ENCODE measurements around the gene TOX3.

The TOX3 gene

DNA sequence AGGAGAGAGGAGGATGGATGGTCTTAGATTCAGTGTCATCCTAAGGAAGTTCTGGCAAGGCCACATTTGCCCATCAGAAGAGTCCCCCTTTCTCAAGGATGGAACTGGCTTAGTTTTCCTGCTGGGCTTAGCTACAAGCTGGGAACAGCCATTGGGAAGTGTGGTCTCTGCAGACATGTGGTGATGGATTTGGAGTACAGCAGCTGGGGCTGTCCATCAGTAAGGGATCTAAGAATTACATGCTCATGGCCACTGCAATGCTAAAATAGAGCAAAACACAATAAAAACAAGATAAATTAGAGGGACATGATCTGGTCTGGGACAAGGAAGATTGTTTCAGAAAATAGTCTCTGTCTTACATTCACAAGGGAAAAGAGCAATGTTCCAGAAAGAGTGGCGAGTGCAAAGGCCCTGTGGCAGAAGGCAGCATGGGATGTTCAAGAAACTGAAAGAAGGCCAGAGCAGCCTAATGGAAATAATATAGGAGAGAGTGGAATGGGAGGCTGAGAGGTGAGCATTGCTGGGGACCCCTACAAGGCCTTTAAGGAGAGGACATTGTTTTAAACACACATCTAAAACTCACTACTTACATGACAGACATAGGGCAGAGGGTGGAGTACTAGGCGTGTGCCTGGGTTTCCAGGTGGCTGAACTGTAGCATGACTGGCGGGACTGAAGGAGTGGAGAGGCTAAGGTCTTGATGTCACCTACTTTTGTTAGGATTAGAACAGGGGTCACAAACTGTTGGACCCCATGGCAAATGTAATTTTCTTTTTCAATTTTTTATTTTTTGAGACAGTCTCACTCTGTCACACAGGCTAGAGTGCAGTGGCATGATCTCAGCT is 17.0 kb upstream of the TOX3 start:
- in situ Hi-C loops (cut with MboI; ENCODE audit: low sequenced_read_pairs, unreplicated experiment) = no loop called here
- TF ChIP-seq, protein P1, sequence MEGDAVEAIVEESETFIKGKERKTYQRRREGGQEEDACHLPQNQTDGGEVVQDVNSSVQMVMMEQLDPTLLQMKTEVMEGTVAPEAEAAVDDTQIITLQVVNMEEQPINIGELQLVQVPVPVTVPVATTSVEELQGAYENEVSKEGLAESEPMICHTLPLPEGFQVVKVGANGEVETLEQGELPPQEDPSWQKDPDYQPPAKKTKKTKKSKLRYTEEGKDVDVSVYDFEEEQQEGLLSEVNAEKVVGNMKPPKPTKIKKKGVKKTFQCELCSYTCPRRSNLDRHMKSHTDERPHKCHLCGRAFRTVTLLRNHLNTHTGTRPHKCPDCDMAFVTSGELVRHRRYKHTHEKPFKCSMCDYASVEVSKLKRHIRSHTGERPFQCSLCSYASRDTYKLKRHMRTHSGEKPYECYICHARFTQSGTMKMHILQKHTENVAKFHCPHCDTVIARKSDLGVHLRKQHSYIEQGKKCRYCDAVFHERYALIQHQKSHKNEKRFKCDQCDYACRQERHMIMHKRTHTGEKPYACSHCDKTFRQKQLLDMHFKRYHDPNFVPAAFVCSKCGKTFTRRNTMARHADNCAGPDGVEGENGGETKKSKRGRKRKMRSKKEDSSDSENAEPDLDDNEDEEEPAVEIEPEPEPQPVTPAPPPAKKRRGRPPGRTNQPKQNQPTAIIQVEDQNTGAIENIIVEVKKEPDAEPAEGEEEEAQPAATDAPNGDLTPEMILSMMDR (IDR thresholded peaks at IDR 0.05; ENCODE audit: borderline replicate concordance, control extremely low read depth, extremely low read depth, insufficient read depth, missing control alignments) = no peak
- DNase-seq (ENCODE audit: low spot score) = no peak

DNA sequence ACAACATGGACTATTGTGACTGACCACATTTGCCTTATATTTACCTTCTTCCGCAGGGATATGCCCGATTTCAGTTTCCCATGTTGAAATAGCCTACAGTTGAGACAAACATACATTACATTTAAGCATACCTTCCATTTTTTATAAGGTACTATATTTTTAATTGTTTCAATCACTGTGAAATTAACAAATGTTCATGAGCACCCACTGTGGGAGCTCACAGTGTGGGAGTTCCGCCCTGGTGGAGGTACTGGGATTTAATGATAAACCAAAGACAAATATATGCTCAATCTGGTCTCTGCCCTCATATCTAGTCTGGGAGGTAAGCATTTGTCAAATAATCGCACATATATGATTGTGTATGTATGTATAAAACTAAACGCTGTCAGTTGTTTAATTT is 15.8 kb upstream of the TOX3 start:
- in situ Hi-C loops (cut with MboI; ENCODE audit: low sequenced_read_pairs, unreplicated experiment) = no loop called here
- TF ChIP-seq, protein P1 (IDR thresholded peaks at IDR 0.05; ENCODE audit: borderline replicate concordance, control extremely low read depth, extremely low read depth, insufficient read depth, missing control alignments) = no peak
- no peak for DNase-seq (ENCODE audit: low spot score)

DNA sequence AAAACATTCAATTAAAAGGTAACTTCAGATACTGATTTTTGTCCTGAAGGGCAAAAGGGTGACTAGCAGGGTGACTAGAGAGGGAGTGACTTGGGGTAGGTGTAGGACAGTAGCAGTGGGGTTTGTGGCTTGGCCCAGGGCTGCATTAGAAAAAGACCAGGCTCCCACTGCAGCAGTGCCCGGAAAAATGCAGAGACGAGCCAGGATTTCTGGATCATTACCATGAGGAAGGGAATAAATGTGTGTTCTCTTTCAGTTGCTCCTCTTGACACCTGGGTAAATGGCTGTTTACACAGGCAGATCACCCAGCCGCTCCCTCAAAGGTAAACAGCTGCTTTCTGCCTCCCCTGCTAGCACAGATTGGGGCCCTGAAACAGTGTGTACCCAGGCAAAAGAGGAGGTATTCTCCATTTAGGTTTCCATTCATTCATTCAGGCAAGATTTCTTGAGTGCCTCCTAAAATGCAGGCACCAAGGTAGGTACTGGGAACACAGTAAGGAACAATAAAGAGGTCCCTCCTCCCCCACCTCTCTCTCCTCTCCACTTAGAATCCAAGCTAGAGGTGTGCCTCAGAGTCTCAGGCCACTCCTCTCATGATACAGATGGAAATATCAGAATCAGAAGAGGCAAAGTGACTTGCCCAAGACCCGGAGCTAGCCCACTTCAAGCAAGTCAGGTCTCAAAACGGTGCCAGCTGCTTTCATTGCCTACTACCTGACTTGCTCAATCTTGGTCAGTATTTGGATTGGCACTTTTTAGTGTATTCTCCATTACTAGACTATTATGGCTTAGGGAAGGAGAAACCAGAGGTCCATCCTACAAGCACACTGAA is 15.2 kb upstream of the TOX3 start:
- DNase-seq (ENCODE audit: low spot score) = no peak
- TF ChIP-seq, protein P1 (IDR thresholded peaks at IDR 0.05; ENCODE audit: borderline replicate concordance, control extremely low read depth, extremely low read depth, insufficient read depth, missing control alignments) = no peak
- in situ Hi-C loops (cut with MboI; ENCODE audit: low sequenced_read_pairs, unreplicated experiment) = no loop called here

DNA sequence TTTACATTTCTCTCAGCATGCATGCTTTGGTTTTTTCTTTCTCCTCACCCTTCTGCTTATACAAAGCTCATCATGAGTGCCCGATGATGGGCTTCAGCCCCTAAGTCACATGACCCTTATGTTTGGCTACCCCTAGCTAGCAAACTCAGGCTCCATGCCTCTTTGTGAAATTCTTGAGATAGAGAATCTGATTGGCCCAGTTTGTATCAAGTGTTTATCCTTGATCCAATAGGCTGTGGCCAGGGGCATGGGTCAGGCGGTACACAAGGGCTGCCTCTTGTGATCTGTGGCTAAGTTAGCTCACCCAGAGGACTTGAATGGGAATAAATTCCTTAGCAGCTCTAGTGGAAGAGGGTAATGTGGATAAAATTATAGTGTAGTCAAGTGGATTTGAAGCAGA is 11.5 kb upstream of the TOX3 start:
- TF ChIP-seq, protein P1 (IDR thresholded peaks at IDR 0.05; ENCODE audit: borderline replicate concordance, control extremely low read depth, extremely low read depth, insufficient read depth, missing control alignments) = no peak
- DNase-seq (ENCODE audit: low spot score) = no peak
- in situ Hi-C loops (cut with MboI; ENCODE audit: low sequenced_read_pairs, unreplicated experiment) = no loop called here

DNA sequence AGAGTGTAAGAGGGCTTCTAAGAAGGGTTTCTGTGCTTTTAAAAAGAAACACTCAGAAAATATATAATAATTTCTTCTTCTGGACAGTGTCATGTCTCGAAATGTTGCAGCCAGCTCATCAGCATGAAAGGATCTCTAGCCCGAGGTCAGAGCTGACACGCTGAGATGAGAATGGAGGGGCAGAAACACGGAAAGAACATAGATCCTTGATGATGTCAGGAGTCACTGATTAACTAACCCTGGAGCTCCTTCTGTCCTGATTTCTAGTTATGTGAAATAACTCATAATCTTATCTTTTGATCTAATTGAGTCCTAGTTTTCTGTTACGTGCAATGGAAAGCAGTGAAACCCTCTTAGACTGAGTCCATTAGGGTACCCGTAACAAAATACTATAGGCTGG is 10.3 kb upstream of the TOX3 start:
- DNase-seq (ENCODE audit: low spot score) = no peak
- TF ChIP-seq, protein P1 (IDR thresholded peaks at IDR 0.05; ENCODE audit: borderline replicate concordance, control extremely low read depth, extremely low read depth, insufficient read depth, missing control alignments) = no peak
- in situ Hi-C loops (cut with MboI; ENCODE audit: low sequenced_read_pairs, unreplicated experiment) = no loop called here

DNA sequence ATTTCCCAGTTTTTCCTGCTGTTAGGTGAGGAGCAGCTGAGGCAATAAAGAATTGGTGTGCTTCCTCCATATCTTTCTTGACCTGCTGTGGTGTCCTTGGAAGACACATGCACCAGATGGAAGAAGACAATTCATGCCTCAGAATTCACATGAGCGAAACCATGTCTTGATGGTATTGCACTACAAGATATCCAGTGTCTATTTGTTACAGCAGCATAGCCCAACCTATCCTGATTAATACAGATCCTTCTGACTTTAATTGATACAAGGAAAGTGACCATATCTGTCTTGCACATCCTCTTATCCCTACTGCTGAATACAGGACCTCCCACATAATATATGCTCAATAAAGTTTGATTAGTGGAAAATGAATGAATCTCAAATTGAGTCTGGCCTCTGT is 9.1 kb upstream of the TOX3 start:
- TF ChIP-seq, protein P1 (IDR thresholded peaks at IDR 0.05; ENCODE audit: borderline replicate concordance, control extremely low read depth, extremely low read depth, insufficient read depth, missing control alignments) = no peak
- in situ Hi-C loops (cut with MboI; ENCODE audit: low sequenced_read_pairs, unreplicated experiment) = no loop called here

More for the DNA sequence above, 9.1 kb upstream of the TOX3 start:
- no peak for DNase-seq (ENCODE audit: low spot score)

Data from GM13976 (cell line).